ENCODE results near the gene PFDN4.

DNA sequence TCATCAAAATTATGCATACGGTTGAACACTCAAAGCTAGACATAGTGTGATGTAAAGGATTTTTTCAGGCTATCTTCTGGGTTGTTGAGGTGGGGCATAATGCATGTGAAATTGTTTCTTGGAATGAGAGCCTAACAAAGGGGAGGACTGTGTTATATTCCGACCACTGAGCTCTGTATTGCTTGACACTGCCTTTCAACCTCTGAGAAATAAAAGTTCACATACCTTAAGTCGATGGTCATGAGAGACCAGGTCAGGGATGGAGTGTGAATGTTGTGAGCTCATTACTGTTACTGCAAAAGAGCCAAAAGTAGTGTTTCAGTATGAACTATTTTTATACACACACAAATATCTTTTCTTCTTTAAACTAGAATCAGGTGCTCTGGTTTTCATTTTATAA, 5.0 kb downstream of the PFDN4 start:
- TF ChIP-seq, protein P1, sequence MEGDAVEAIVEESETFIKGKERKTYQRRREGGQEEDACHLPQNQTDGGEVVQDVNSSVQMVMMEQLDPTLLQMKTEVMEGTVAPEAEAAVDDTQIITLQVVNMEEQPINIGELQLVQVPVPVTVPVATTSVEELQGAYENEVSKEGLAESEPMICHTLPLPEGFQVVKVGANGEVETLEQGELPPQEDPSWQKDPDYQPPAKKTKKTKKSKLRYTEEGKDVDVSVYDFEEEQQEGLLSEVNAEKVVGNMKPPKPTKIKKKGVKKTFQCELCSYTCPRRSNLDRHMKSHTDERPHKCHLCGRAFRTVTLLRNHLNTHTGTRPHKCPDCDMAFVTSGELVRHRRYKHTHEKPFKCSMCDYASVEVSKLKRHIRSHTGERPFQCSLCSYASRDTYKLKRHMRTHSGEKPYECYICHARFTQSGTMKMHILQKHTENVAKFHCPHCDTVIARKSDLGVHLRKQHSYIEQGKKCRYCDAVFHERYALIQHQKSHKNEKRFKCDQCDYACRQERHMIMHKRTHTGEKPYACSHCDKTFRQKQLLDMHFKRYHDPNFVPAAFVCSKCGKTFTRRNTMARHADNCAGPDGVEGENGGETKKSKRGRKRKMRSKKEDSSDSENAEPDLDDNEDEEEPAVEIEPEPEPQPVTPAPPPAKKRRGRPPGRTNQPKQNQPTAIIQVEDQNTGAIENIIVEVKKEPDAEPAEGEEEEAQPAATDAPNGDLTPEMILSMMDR (conservative IDR thresholded peaks at IDR 0.05; ENCODE audit: low read depth, low read length) = no peak
- TF ChIP-seq RAD21 (IDR thresholded peaks at IDR 0.05; ENCODE audit: low read length) (no peak), POLR2A (IDR thresholded peaks at IDR 0.05; ENCODE audit: low read depth, low read length) (no peak)
